IMR-90 (cell line): Measurements from ENCODE around the gene PAXIP1. TPM values are rescaled to one million over a fixed set of nuclear protein-coding genes. Genes with fewer than 3 reads are reported as not detected.

Experiments used
- ATAC-seq: fragments of 200-7000 bp; cut with Tn5 transposase; 2 replicates; pipeline ENCODE4 v1.9.1; 2020; ENCODE audit warnings: low read depth, mild to moderate bottlenecking, moderate library complexity
- BruUV-seq: library from RNA; stranded (reverse); fragments of 400-500 nt; replicated peaks from 2 replicates; lab custom pipeline; 2021; lab: Mats Ljungman, UMichigan
- CTCF ChIA-PET: fragments of 300-600 bp; formaldehyde crosslinking; extraction: SDS; loops from one replicate; lab custom pipeline; 2021; ENCODE audit warnings: antibody characterized with exemption; lab: Yijun Ruan, JAX
- POLR2A ChIA-PET: fragments of 300-600 bp; sonication (Branson Sonifier 250); formaldehyde crosslinking; loops from one replicate; lab custom pipeline; 2022; ENCODE audit warnings: antibody characterized with exemption; ENCODE audit not compliant: unreplicated experiment; lab: Charles Lee
- DNase-seq: peaks from one replicate; pipeline ENCODE4 v3.0.0; 2013
- H2AFZ ChIP-seq: replicated peaks from 2 replicates; pipeline ENCODE3; 2013; ENCODE audit warnings: low read length, mild to moderate bottlenecking; ENCODE audit not compliant: poor library complexity
- H2AK5ac ChIP-seq: 2 replicates; pipeline ENCODE4 v1.6.1; 2013; ENCODE audit warnings: low read depth, low read length, inconsistent platforms
- H2AK9ac ChIP-seq: replicated peaks from 2 replicates; pipeline ENCODE3; 2013; ENCODE audit warnings: mild to moderate bottlenecking, low read depth, low read length, moderate library complexity; ENCODE audit not compliant: poor library complexity
- H2BK120ac ChIP-seq: 2 replicates; pipeline ENCODE4 v1.6.1; 2013; ENCODE audit warnings: low read depth, low read length, inconsistent platforms
- H2BK15ac ChIP-seq: 3 replicates; pipeline ENCODE4 v1.6.1; 2013; ENCODE audit warnings: low read depth, low read length, inconsistent platforms
- H2BK20ac ChIP-seq: 2 replicates; pipeline ENCODE4 v1.6.1; 2013; ENCODE audit warnings: low read depth, mild to moderate bottlenecking, inconsistent platforms, low read length, moderate library complexity
- H2BK5ac ChIP-seq: 2 replicates; pipeline ENCODE4 v1.6.1; 2013; ENCODE audit warnings: mild to moderate bottlenecking, low read depth, low read length, inconsistent platforms; ENCODE audit not compliant: poor library complexity, severe bottlenecking
- H3K14ac ChIP-seq: replicated peaks from 2 replicates; pipeline ENCODE4 v1.6.1; 2013; ENCODE audit warnings: low read depth, low read length, inconsistent platforms
- H3K18ac ChIP-seq: 2 replicates; pipeline ENCODE4 v1.6.1; 2013; ENCODE audit warnings: low read depth, low read length, control low read depth
- H3K23ac ChIP-seq: 2 replicates; pipeline ENCODE4 v1.6.1; 2013; ENCODE audit warnings: low read depth, low read length, inconsistent platforms
- H3K27ac ChIP-seq: 2 replicates; pipeline ENCODE4 v1.5.1; 2013; ENCODE audit warnings: mild to moderate bottlenecking, control low read depth, low read length; ENCODE audit not compliant: insufficient read depth
- H3K27me3 ChIP-seq: 2 replicates; pipeline ENCODE4 v1.6.1; 2013; ENCODE audit warnings: low read length; ENCODE audit not compliant: control insufficient read depth, insufficient read depth
- H3K36me3 ChIP-seq: 2 replicates; pipeline ENCODE4 v1.6.1; 2013; ENCODE audit warnings: low read length, mixed read lengths; ENCODE audit not compliant: control insufficient read depth, insufficient read depth
- H3K4ac ChIP-seq: 2 replicates; pipeline ENCODE4 v1.6.1; 2013; ENCODE audit warnings: low read depth, low read length, inconsistent platforms
- H3K4me1 ChIP-seq: 2 replicates; pipeline ENCODE4 v1.6.1; 2013; ENCODE audit warnings: low read length, mixed read lengths; ENCODE audit not compliant: control insufficient read depth, insufficient read depth
- H3K4me2 ChIP-seq: 2 replicates; pipeline ENCODE4 v1.6.1; 2013; ENCODE audit warnings: low read depth, mild to moderate bottlenecking, control low read depth, low read length, moderate library complexity
- H3K4me3 ChIP-seq: 2 replicates; pipeline ENCODE4 v1.5.1; 2013; ENCODE audit warnings: low read depth, mild to moderate bottlenecking, control low read depth, low read length, moderate library complexity; ENCODE audit not compliant: insufficient read depth
- H3K56ac ChIP-seq: 2 replicates; pipeline ENCODE4 v1.6.1; 2013; ENCODE audit warnings: low read length, inconsistent platforms; ENCODE audit not compliant: insufficient read depth; ENCODE audit errors: extremely low read depth
- H3K79me1 ChIP-seq, 2 experiments: 2 replicates each; pipeline ENCODE4 v1.6.1; 2013; ENCODE audit warnings: low read length in 2 of 2, inconsistent platforms in 1 of 2, low read depth in 1 of 2
- H3K9ac ChIP-seq: 2 replicates; pipeline ENCODE4 v1.6.1; 2013; ENCODE audit warnings: low read depth, low read length, control low read depth
- H3K9me1 ChIP-seq: 2 replicates; pipeline ENCODE4 v1.6.1; 2013; ENCODE audit warnings: low read length, inconsistent platforms; ENCODE audit not compliant: insufficient read depth
- H3K9me3 ChIP-seq: 2 replicates; pipeline ENCODE4 v1.6.1; 2013; ENCODE audit warnings: low read length; ENCODE audit not compliant: control insufficient read depth, insufficient read depth
- H4K20me1 ChIP-seq: 2 replicates; pipeline ENCODE4 v1.6.1; 2013; ENCODE audit warnings: low read length, inconsistent platforms; ENCODE audit not compliant: insufficient read depth
- H4K5ac ChIP-seq: 2 replicates; pipeline ENCODE4 v1.6.1; 2013; ENCODE audit warnings: mild to moderate bottlenecking, low read depth, low read length, control low read depth
- H4K8ac ChIP-seq, 2 experiments: 2 replicates each; pipeline ENCODE4 v1.6.1; 2013; ENCODE audit warnings: low read depth in 2 of 2, low read length in 2 of 2, control low read depth in 1 of 2, inconsistent platforms in 1 of 2
- H4K91ac ChIP-seq: 2 replicates; pipeline ENCODE4 v1.6.1; 2013; ENCODE audit warnings: low read depth, low read length, inconsistent platforms; ENCODE audit not compliant: insufficient read depth
- CTCF ChIP-seq: conservative IDR thresholded peaks from 2 replicates; pipeline ENCODE4 v1.5.1; 2012; ENCODE audit warnings: mild to moderate bottlenecking, low read depth, low read length, improper control_type of control experiment
- MXI1 ChIP-seq: IDR thresholded peaks from 2 replicates; pipeline ENCODE4 v1.6.1; 2012; ENCODE audit warnings: low read depth, mild to moderate bottlenecking, low read length, moderate library complexity, borderline replicate concordance
- WGBS, 2 experiments: methylation state at CpG; one replicate each; pipeline versions ENCODE4 v1.1.5 to v1.1.7; 2013; ENCODE audit warnings: missing lambda C conversion rate in 2 of 2; ENCODE audit not compliant: insufficient read length in 1 of 2; ENCODE audit errors: extremely low coverage in 2 of 2; 5-methylcytosine and 5-hydroxymethylcytosine counted together
- dilution Hi-C: fragments of 300-500 bp; cut with HindIII; formaldehyde crosslinking; loops from one replicate; pipeline ENCODE4 v1.14.3; 2018; ENCODE audit warnings: low sequenced_read_pairs; ENCODE audit not compliant: unreplicated experiment
- in situ Hi-C: fragments of 300-500 bp; cut with MboI; formaldehyde crosslinking; loops from 3 replicates; pipeline ENCODE4 v1.14.3; 2019; ENCODE audit warnings: low sequenced_read_pairs, inconsistent platforms, mixed read lengths
- intact Hi-C: fragments of 100-400 bp; cut with micrococcal nuclease; formaldehyde crosslinking; loops from 2 replicates; pipeline ENCODE4 v1.10.0; 2022
- polyA plus RNA-seq, 3 experiments: library from polyadenylated mRNA; depleted of rRNA; stranded (reverse); fragments of >200 nt; gene quantifications; 2 replicates each; pipeline ENCODE4 v1.2.3, GENCODE V29; 2012; ENCODE audit warnings: low replicate concordance in 1 of 3
- total RNA-seq: library from RNA; depleted of rRNA; stranded (reverse); fragments of >200 nt; gene quantifications from 2 replicates; pipeline ENCODE4 v1.2.3, GENCODE V29; 2012

The PAXIP1 gene
- total and polyA plus RNA-seq, 2 of the 4 experiments (the other 2 are of a cell fraction) = 7.3 to 8.7 TPM

GRCh38 chr7:155009570-155010157, 6.7 kb upstream of the PAXIP1 start:
- ChIA-PET POLR2A (no interaction called here), CTCF (no interaction called here)
- Histone ChIP-seq H2BK5ac (no peak overlapping the region), H3K4me2 (no peak overlapping the region), H3K9ac (no peak overlapping the region), H3K4me1 (no peaks in the 10 kb centered on the region), H2BK20ac (no peak overlapping the region), H2AK5ac (no peak overlapping the region), H3K23ac (no peak overlapping the region), H3K18ac (no peak overlapping the region), H2BK15ac (no peak overlapping the region), H4K8ac (no peak overlapping the region), H3K56ac (no peak overlapping the region), H3K4ac (no peak overlapping the region), H2AK9ac (no peak overlapping the region), H4K5ac (no peak overlapping the region), H3K14ac (no peak overlapping the region), H3K4me3 (no peak overlapping the region), H3K79me1 (peaks cover 0 to 3% of the 10 kb centered on the region in 2 experiments; a peak in 2 of 4 replicates), H3K27ac (no peak overlapping the region), H3K9me3 (no peaks in the 10 kb centered on the region), H3K27me3 (no peaks in the 10 kb centered on the region; the same call in 1 of the 2 replicates), H4K20me1 (no peaks in the 10 kb centered on the region), H3K9me1 (no peaks in the 10 kb centered on the region; the same call in 1 of the 2 replicates), H4K91ac (no peak overlapping the region), H2BK120ac (no peak overlapping the region), H2AFZ (no peak overlapping the region), H3K36me3 (no peaks in the 10 kb centered on the region; the same call in none of the 2 replicates)
- 100% methylated on average over 1 of the region's 3 CpGs; no CpG with 5 or more reads in 1 of the 2 experiments for WGBS, 2 experiments
- BruUV-seq = no TSS peak
- dilution Hi-C loops (no loop called here), in situ Hi-C loops (no loop called here), intact Hi-C loops (loop anchor here (10.0 kb wide), 2 partner anchors 335 to 365 kb away; no protein-coding TSS in a partner anchor)
- TF ChIP-seq CTCF = peak; percentile 29; the same call in 1 of the 2 replicates
- no peak for TF ChIP-seq MXI1
- DNase-seq (no peak), ATAC-seq (no peak; the same call in 1 of the 2 replicates)
